ENCODE data around the gene NLRP7. TPM values are rescaled to one million over a fixed set of nuclear protein-coding genes. Genes with fewer than 3 reads are reported as not detected.

NLRP7 gene
- total RNA-seq (2022; extraction: Qiagen RNA extraction): 0.05 to 0.08 TPM in 2 of 5 replicates, not detected in the others

GRCh38 chr19:54947381-54947780, at the start of gene NLRP7:
Gene NLRP7, minus strand, starts transcription at chr19:54947530.

GRCh38 chr19:54905803-54906511, 41.4 kb downstream of the NLRP7 start, which contains the start of gene NCR1:
Gene NCR1, plus strand, starts transcription at chr19:54906148. Its CDS starts 40 bp downstream, at chr19:54906188.

GRCh38 chr19:54873990-54874389, 73.3 kb downstream of the NLRP7 start, which contains the start of gene FCAR:
Gene FCAR, plus strand, starts transcription at chr19:54874235. Its CDS starts 55 bp downstream, at chr19:54874290.

Other genes starting within 250 kb of the NLRP7 start
- gene KIR3DL3, start 223.1 kb downstream of the NLRP7 start, total RNA-seq (2022; extraction: Qiagen RNA extraction): not detected in 5 replicates
- not detected in 5 replicates for gene KIR2DL3, start 209.0 kb downstream of the NLRP7 start, total RNA-seq (2022; extraction: Qiagen RNA extraction)
- gene KIR2DL1, start 177.7 kb downstream of the NLRP7 start, total RNA-seq (2022; extraction: Qiagen RNA extraction): 0.05 TPM in 1 of 5 replicates, not detected in the others
- not detected in 5 replicates for gene KIR2DL4, start 143.9 kb downstream of the NLRP7 start, total RNA-seq (2022; extraction: Qiagen RNA extraction)
- not detected in 5 replicates for gene KIR3DL1, start 131.1 kb downstream of the NLRP7 start, total RNA-seq (2022; extraction: Qiagen RNA extraction)
- not detected in 5 replicates for gene KIR2DS4, start 114.9 kb downstream of the NLRP7 start, total RNA-seq (2022; extraction: Qiagen RNA extraction)
- gene KIR3DL2, start 97.1 kb downstream of the NLRP7 start, total RNA-seq (2022; extraction: Qiagen RNA extraction): 0.06 TPM in 1 of 5 replicates, not detected in the others
- gene FCAR, start 73.3 kb downstream of the NLRP7 start, total RNA-seq (2022; extraction: Qiagen RNA extraction): not detected in 5 replicates
- not detected in 5 replicates for gene NCR1, start 41.4 kb downstream of the NLRP7 start, total RNA-seq (2022; extraction: Qiagen RNA extraction)
- gene NLRP2, start 18.8 kb upstream of the NLRP7 start, total RNA-seq (2022; extraction: Qiagen RNA extraction): 22.4 to 29.0 TPM (median 25.9 TPM) in 5 replicates
- 0.08 to 0.21 TPM (median 0.16 TPM) in 5 replicates for gene GP6, start 90.7 kb upstream of the NLRP7 start, total RNA-seq (2022; extraction: Qiagen RNA extraction)
- gene RDH13, start 115.6 kb upstream of the NLRP7 start, total RNA-seq (2022; extraction: Qiagen RNA extraction): 19.5 to 20.9 TPM (median 20.3 TPM) in 5 replicates
- gene EPS8L1, start 128.3 kb upstream of the NLRP7 start, total RNA-seq (2022; extraction: Qiagen RNA extraction): 3.6 to 6.4 TPM (median 5.4 TPM) in 5 replicates
- 65.1 to 85.5 TPM (median 79.5 TPM) in 5 replicates for gene PPP1R12C, start 170.1 kb upstream of the NLRP7 start, total RNA-seq (2022; extraction: Qiagen RNA extraction)
- gene TNNT1, start 201.7 kb upstream of the NLRP7 start, total RNA-seq (2022; extraction: Qiagen RNA extraction): 108 to 144 TPM (median 132 TPM) in 5 replicates
- 4.8 to 7.9 TPM (median 7.6 TPM) in 5 replicates for gene TNNI3, start 210.2 kb upstream of the NLRP7 start, total RNA-seq (2022; extraction: Qiagen RNA extraction)
- gene DNAAF3, start 219.1 kb upstream of the NLRP7 start, total RNA-seq (2022; extraction: Qiagen RNA extraction): 5.2 to 6.4 TPM (median 5.6 TPM) in 5 replicates
- gene SYT5, start 232.8 kb upstream of the NLRP7 start, total RNA-seq (2022; extraction: Qiagen RNA extraction): 3.0 to 4.8 TPM (median 4.3 TPM) in 5 replicates